HS-5 (cell line): Measurements from ENCODE around the gene ARHGAP15.

ENCODE experiments used
- DNase-seq: peaks from one replicate; pipeline ENCODE4 v3.0.0-alpha.2; 2012; ENCODE audit warnings: low read depth

Gene ARHGAP15

GRCh38 chr2:143263066-143263625 is 133.9 kb downstream of the ARHGAP15 start:
- DNase-seq = no peak

GRCh38 chr2:143264851-143265250 is 135.6 kb downstream of the ARHGAP15 start:
- DNase-seq = peak; percentile 66

- no peak for DNase-seq
Observed at GRCh38 chr2:143279672-143280071, 150.5 kb downstream of the ARHGAP15 start.

GRCh38 chr2:143280097-143280757 is 151.0 kb downstream of the ARHGAP15 start:
- no peak for DNase-seq

- DNase-seq = no peak
Observed at GRCh38 chr2:143282684-143283083, 153.5 kb downstream of the ARHGAP15 start.

- no peak for DNase-seq
Observed at GRCh38 chr2:143284087-143284675, 155.0 kb downstream of the ARHGAP15 start.

- DNase-seq = no peak
Observed at GRCh38 chr2:143289025-143289424, 159.8 kb downstream of the ARHGAP15 start.

GRCh38 chr2:143290221-143290620 is 161.0 kb downstream of the ARHGAP15 start:
- DNase-seq = no peak

GRCh38 chr2:143294068-143294467 is 164.8 kb downstream of the ARHGAP15 start:
- DNase-seq = no peak

- no peak for DNase-seq
Observed at GRCh38 chr2:143296089-143296488, 166.9 kb downstream of the ARHGAP15 start.

GRCh38 chr2:143297182-143297581 is 168.0 kb downstream of the ARHGAP15 start:
- no peak for DNase-seq

- DNase-seq = no peak
Observed at GRCh38 chr2:143300536-143300935, 171.3 kb downstream of the ARHGAP15 start.

GRCh38 chr2:143311426-143311825 is 182.2 kb downstream of the ARHGAP15 start:
- DNase-seq = no peak

GRCh38 chr2:143312441-143312840 is 183.2 kb downstream of the ARHGAP15 start:
- no peak for DNase-seq

GRCh38 chr2:143313861-143314260 is 184.6 kb downstream of the ARHGAP15 start:
- no peak for DNase-seq

GRCh38 chr2:143321994-143322393 is 192.8 kb downstream of the ARHGAP15 start:
- no peak for DNase-seq

- no peak for DNase-seq
Observed at GRCh38 chr2:143329288-143329687, 200.1 kb downstream of the ARHGAP15 start.

GRCh38 chr2:143333168-143333791 is 204.1 kb downstream of the ARHGAP15 start:
- DNase-seq = no peak

GRCh38 chr2:143333847-143334246 is 204.6 kb downstream of the ARHGAP15 start:
- no peak for DNase-seq

GRCh38 chr2:143334837-143335236 is 205.6 kb downstream of the ARHGAP15 start:
- no peak for DNase-seq

- no peak for DNase-seq
Observed at GRCh38 chr2:143336719-143337210, 207.5 kb downstream of the ARHGAP15 start.

GRCh38 chr2:143341478-143341877 is 212.3 kb downstream of the ARHGAP15 start:
- DNase-seq = no peak

- DNase-seq = no peak
Observed at GRCh38 chr2:143344780-143345179, 215.6 kb downstream of the ARHGAP15 start.
